Left renal cortex interstitium (tissue), 4 donors: ENCODE measurements around the gene GPC1. TPM values are rescaled to one million over a fixed set of nuclear protein-coding genes. Genes with fewer than 3 reads are reported as not detected.

ENCODE experiments used
- DNase-seq, 4 donors: peaks; one replicate each; pipeline ENCODE4 v3.0.0-alpha.2; 2013; ENCODE audit warnings: low read depth in 4 of 4, low spot score in 2 of 4, missing footprints in 1 of 4
- polyA plus RNA-seq, 4 donors: library from polyadenylated mRNA; unstranded; fragments of 120-200 nt; gene quantifications; one replicate each; pipeline ENCODE4 v1.2.1, GENCODE V29; 2013; ENCODE audit not compliant: insufficient read length in 4 of 4

The GPC1 gene
- polyA plus RNA-seq, 4 donors: 23.4 to 52.9 (median 41.6) TPM

GRCh38 chr2:240463866-240464481 is 28.5 kb downstream of the GPC1 start:
- DNase-seq: no peak

DNA sequence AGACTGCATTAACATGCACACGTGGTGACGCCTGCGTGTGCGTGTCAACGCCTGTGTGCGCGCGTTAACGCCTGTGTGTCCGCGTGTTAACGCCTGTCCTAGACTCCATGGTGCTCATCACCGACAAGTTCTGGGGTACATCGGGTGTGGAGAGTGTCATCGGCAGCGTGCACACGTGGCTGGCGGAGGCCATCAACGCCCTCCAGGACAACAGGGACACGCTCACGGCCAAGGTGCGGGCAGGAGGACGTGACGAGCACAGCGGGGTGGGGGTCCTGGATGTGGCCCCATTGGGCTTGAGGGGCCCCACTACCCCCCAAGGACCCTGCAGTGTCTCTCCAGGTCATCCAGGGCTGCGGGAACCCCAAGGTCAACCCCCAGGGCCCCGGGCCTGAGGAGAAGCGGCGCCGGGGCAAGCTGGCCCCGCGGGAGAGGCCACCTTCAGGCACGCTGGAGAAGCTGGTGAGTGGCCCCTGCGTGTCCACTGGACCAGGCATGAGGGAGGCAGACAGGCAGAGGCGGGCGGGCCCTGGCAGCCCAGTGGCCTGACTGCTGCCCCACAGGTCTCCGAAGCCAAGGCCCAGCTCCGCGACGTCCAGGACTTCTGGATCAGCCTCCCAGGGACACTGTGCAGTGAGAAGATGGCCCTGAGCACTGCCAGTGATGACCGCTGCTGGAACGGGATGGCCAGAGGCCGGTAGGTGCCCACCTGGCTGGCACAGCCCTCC is 29.2 kb downstream of the GPC1 start:
- no peak for DNase-seq

DNA sequence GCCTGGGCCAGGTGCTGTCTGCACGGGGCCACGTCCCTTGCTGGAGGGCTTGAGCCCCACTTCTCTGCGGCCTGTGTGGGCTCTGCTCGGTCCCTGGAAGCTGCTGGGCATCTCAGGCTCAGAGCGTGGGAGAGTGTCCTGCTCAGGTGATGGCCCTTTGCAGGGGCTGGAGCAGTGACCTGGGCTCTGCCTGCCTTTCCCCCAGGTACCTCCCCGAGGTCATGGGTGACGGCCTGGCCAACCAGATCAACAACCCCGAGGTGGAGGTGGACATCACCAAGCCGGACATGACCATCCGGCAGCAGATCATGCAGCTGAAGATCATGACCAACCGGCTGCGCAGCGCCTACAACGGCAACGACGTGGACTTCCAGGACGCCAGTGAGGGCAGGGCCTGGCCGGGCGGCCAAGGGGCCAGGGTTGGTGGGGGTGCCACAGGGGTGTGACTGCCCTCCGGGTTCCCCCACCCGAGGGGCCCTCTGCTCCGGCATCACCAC is 29.9 kb downstream of the GPC1 start:
- DNase-seq: no peak

- DNase-seq: no peak
These were observed 30.5 kb downstream of the GPC1 start for GRCh38 chr2:240465765-240466578.

GRCh38 chr2:240466579-240467148 is 31.2 kb downstream of the GPC1 start:
- no peak for DNase-seq

DNA sequence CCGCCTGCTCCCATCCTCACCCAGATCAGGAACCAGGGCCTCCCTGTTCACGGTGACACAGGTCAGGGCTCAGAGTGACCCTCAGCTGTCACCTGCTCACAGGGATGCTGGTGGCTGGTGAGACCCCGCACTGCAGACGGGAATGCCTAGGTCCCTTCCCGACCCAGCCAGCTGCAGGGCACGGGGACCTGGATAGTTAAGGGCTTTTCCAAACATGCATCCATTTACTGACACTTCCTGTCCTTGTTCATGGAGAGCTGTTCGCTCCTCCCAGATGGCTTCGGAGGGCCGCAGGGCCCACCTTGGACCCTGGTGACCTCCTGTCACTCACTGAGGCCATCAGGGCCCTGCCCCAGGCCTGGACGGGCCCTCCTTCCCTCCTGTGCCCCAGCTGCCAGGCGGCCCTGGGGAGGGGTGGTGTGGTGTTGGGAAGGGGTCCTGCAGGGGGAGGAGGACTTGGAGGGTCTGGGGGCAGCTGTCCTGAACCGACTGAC is 31.7 kb downstream of the GPC1 start:
- no peak for DNase-seq

DNA sequence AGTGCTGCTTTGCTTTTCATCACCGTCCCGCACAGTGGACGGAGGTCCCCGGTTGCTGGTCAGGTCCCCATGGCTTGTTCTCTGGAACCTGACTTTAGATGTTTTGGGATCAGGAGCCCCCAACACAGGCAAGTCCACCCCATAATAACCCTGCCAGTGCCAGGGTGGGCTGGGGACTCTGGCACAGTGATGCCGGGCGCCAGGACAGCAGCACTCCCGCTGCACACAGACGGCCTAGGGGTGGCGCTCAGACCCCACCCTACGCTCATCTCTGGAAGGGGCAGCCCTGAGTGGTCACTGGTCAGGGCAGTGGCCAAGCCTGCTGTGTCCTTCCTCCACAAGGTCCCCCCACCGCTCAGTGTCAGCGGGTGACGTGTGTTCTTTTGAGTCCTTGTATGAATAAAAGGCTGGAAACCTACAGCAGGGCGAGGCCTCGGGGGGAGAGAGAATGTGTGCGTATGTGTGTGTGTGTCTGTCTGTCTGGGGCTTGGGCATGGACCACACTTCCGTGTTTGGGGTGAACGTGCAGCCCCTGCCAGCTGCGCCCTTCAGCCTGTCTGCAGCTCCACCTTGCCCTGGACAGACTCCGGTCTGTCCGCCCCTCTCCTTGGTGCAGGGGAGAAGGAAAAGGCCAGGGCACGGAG is 32.3 kb downstream of the GPC1 start:
- DNase-seq: no peak

DNA sequence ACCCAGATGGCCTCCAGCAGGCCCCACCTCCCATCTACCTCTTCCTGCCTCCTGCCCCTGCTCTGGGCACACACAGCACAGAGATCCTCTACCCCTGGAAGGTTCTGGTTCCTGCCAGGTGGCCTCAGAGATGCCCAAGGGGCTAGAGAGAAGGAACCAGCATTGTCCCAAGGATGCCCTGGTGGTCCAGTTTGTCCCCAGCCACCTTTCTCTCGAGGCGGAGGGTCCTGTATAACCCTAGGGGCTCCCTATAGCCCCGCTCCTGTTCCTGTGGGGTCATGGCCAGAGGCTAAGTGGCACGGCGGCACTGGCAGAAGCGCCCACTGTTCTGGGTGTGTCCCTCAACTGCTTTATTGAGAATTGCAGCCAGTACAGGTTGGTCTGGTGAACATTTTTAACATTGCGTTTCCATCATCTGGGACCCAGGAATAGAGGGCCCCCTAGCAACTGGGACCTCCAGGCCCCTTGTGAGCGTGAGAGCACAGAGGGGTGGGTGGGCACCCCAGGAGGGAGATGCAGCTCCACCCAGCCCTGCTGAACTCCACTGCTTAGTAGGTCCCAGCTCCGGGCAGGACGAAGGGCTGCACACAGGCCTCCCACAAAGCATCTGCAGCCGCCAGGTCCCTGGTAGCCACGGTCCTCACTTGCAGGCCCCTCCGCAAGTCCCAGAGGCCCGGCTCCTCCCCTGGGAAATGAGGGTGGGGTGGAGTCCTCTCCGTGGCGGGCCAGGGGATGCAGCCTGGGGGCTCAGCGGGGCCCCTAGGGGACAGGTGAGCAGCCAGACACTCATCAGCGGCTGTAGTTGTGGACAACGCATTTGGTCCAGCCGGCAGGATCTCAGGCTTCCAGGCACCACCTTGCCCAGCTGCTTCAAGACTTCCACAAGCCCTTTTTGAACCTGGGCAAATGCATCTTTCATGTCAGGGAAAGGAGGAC is 33.1 kb downstream of the GPC1 start:
- DNase-seq: no peak

DNA sequence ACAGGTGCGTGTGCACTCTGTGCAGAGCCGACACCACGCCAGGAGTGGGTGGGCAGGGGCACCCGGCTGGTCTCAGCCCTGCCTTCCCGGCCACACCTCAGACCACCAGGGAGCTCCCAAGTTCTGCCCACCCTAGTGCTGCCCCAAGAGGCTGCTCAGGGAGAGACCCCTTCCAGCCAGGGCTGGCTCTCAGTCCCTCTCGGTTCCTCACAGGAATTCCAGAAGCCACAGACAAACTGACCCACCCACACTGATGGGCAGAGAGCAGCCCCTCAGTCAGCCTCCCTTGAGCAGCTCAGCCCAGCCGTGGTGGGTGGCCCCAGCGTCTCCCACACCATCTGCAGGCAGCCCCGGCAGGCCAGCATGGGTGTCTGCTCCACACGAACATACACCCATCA is 33.8 kb downstream of the GPC1 start:
- DNase-seq: no peak

GRCh38 chr2:240469740-240470139 is 34.3 kb downstream of the GPC1 start:
- DNase-seq: no peak

DNA sequence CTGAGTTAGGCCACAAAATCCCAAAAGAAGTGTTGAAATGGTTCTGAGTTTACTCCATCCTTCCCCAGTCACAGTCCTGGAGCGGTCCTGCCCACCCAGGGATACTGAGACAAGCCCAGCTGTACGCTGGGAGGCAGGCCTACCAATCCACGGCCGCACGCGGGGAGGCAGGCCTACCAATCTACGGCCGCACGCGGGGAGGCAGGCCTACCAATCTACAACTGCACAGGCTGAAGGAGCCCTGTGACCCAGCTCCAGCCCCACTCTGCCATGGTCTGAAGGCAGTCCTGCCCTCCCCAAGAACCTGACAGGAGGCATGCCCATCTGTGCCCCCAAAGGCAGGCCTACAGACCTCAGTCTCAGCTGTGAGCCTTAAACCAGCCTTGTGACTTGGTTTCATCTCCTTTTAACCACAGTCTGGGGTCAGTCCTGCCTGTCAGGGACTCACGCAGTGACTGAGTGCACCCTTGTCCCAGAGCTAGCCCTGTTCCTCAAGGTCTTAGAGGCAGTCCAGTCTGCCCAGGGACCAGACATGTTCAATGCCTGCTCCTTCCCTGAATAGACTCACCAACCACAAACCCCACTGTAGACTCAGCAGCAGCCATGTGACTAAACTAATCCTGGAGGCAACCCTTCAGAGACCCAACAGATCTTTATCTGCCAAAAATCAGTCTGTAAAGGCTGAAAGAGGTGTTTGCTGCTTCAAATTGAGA is 36.8 kb downstream of the GPC1 start:
- no peak for DNase-seq

- no peak for DNase-seq
These were observed 37.7 kb downstream of the GPC1 start for GRCh38 chr2:240473211-240473610.

DNA sequence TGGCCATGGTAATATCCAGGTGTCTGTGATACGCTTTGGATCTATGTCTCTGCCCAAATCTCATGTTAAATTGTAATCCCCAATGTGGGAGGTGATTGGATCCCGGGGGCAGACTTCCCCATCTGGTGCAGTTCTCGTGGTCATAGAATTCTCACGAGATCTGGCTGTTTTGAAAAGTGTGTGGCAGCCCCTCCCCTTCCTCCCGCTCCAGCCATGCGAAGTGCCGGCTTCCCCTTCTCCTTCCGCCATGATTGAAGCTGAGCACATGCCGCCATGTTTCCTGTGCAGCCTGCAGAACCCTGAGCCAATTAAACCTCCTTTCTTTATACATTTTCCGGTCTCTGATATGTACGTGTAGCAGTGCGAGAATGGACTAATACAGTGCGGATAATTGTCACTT is 42.5 kb downstream of the GPC1 start:
- no peak for DNase-seq

GRCh38 chr2:240478346-240479110 is 43.1 kb downstream of the GPC1 start:
- DNase-seq: no peak

DNA sequence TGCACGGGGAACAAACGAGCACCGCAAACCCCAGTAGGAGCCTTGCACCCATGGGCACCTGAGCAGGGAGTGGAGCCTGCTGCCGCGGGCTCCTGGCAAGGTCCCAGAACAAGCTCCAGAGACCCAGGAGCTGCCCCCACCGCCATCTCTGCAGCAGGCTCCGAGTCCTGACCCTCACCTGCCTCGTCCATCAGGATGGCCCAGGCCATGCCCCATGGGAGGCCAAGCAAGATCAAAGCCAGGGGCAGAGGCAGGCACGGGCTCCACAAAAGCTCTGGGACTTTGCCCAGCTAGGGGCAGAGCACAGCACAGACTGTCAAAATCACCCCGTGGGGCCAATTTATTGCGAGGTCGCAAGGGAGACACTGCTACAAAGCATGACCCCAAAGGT is 43.6 kb downstream of the GPC1 start:
- no peak for DNase-seq

- DNase-seq: no peak
These were observed 45.6 kb downstream of the GPC1 start for GRCh38 chr2:240480834-240481623.

GRCh38 chr2:240481720-240482119 is 46.3 kb downstream of the GPC1 start:
- no peak for DNase-seq
